Esophagus muscularis mucosa (tissue), 4 donors: ENCODE data around the gene KDM6A. TPM values are rescaled to one million over a fixed set of nuclear protein-coding genes. Genes with fewer than 3 reads are reported as not detected.

Source experiments
- DNase-seq: peaks from one replicate; pipeline ENCODE4 v3.0.0-alpha.2; 2017; ENCODE audit errors: extremely low spot score
- H3K27ac ChIP-seq, 4 donors: fragments of 200-600 bp; sonication (generic); replicated peaks in 1 of 4; 1 replicate in 3 of 4; 2 replicates in 1 of 4; pipeline ENCODE4 v1.5.1; 2016 to 2019; ENCODE audit warnings: mild to moderate bottlenecking in 1 of 4
- H3K27me3 ChIP-seq, 4 donors: fragments of 200-600 bp; sonication (generic); one replicate each; pipeline versions ENCODE4 v1.5.1 to v1.6.0; 2016 to 2019
- H3K36me3 ChIP-seq, 4 donors: fragments of 200-600 bp; sonication (generic); one replicate each; pipeline ENCODE4 v1.5.1; 2016 to 2019
- H3K4me1 ChIP-seq, 4 donors: fragments of 200-600 bp; sonication (generic); one replicate each; pipeline ENCODE4 v1.5.1; 2016 to 2019
- H3K4me3 ChIP-seq, 4 donors: fragments of 200-600 bp; sonication (generic); 1 replicate in 2 of 4; 2 replicates in 2 of 4; pipeline ENCODE4 v1.5.1; 2016 to 2019; ENCODE audit warnings: mild to moderate bottlenecking in 4 of 4, moderate library complexity in 1 of 4
- H3K9me3 ChIP-seq, 4 donors: fragments of 200-600 bp; sonication (generic); 1 replicate in 3 of 4; 2 replicates in 1 of 4; pipeline ENCODE4 v1.5.1; 2016 to 2019
- CTCF ChIP-seq, 3 experiments: fragments of 200-600 bp in 2 of 3; fragments of 450-650 bp in 1 of 3; sonication (generic) in 2 of 3; IDR thresholded peaks; one replicate each; pipeline ENCODE4 v1.5.1; 2017 to 2019; ENCODE audit warnings: antibody characterized with exemption in 3 of 3, mild to moderate bottlenecking in 2 of 3, moderate library complexity in 1 of 3
- EP300 ChIP-seq: sonication (generic); formaldehyde crosslinking; IDR thresholded peaks from one replicate; pipeline ENCODE4 v1.6.1; 2017; ENCODE audit warnings: antibody characterized with exemption
- POLR2A ChIP-seq: fragments of 450-650 bp; IDR thresholded peaks from one replicate; pipeline ENCODE4 v1.6.1; 2017; ENCODE audit warnings: antibody characterized with exemption, moderate library complexity, mild to moderate bottlenecking, low read depth
- POLR2AphosphoS5 ChIP-seq, 2 donors: sonication (generic); formaldehyde crosslinking; IDR thresholded peaks; one replicate each; pipeline ENCODE4 v1.6.1; 2017; ENCODE audit warnings: antibody characterized with exemption in 2 of 2
- WGBS: methylation state at CpG from one replicate; pipeline ENCODE4 v1.1.5; 2018; 5-methylcytosine and 5-hydroxymethylcytosine counted together
- intact Hi-C: fragments of 100-400 bp; cut with DNase I; formaldehyde crosslinking; loops from one replicate; pipeline ENCODE4 v1.15.1; 2023
- total RNA-seq, 4 donors: library from RNA; depleted of rRNA; stranded (reverse); fragments of >200 nt; gene quantifications; one replicate each; pipeline versions ENCODE4 v1.1.0 to v1.2.1, GENCODE V29; 2016

Gene KDM6A
- total RNA-seq, 4 donors from 2014 or later: 14.4 to 24.1 (median 23.2) TPM

- Histone ChIP-seq H3K4me1 (peaks cover 10 to 46% (median 18%) of the 10 kb centered on the region in 4 donors), H3K27ac (no peak overlapping the region), H3K9me3 (peaks cover 0 to 2% (median 0%) of the 10 kb centered on the region in 4 donors), H3K36me3 (no peaks in the 10 kb centered on the region), H3K4me3 (no peak overlapping the region), H3K27me3 (no peaks in the 10 kb centered on the region)
- TF ChIP-seq CTCF (IDR thresholded peaks at IDR 0.05): no peak
- no peak for TF ChIP-seq POLR2A
- TF ChIP-seq EP300: no peak
- TF ChIP-seq POLR2AphosphoS5 (IDR thresholded peaks at IDR 0.05): no peak
- intact Hi-C loops: no loop called here
- DNase-seq: no peak
- WGBS: 89% methylated on average over 4 of the region's 4 CpGs
Measured at GRCh38 chrX:45001048-45001447, 128.1 kb downstream of the KDM6A start.

- DNase-seq: no peak
- intact Hi-C loops: no loop called here
- Histone ChIP-seq H3K27me3 (no peaks in the 10 kb centered on the region), H3K27ac (no peak overlapping the region), H3K4me3 (no peak overlapping the region), H3K4me1 (peaks cover 2 to 26% (median 5%) of the 10 kb centered on the region in 4 donors), H3K36me3 (no peaks in the 10 kb centered on the region), H3K9me3 (peaks cover 0 to 8% (median 0%) of the 10 kb centered on the region in 4 donors)
- WGBS: 84% methylated on average over 4 of the region's 4 CpGs
- TF ChIP-seq POLR2AphosphoS5 (IDR thresholded peaks at IDR 0.05) (no peak), EP300 (no peak), POLR2A (no peak), CTCF (IDR thresholded peaks at IDR 0.05) (no peak)
Measured at GRCh38 chrX:45003085-45003484, 130.1 kb downstream of the KDM6A start.

- Histone ChIP-seq H3K36me3 (no peaks in the 10 kb centered on the region), H3K27ac (no peak overlapping the region), H3K4me3 (no peak overlapping the region), H3K27me3 (no peaks in the 10 kb centered on the region), H3K4me1 (peaks cover 9 to 19% (median 11%) of the 10 kb centered on the region in 4 donors), H3K9me3 (peaks cover 0 to 8% (median 0%) of the 10 kb centered on the region in 4 donors)
- no peak for DNase-seq
- intact Hi-C loops: no loop called here
- over 99% methylated on average over 9 of the region's 13 CpGs for WGBS
- TF ChIP-seq POLR2AphosphoS5 (IDR thresholded peaks at IDR 0.05) (no peak), CTCF (IDR thresholded peaks at IDR 0.05) (no peak), POLR2A (no peak), EP300 (no peak)
Measured at GRCh38 chrX:45006002-45006800, 133.2 kb downstream of the KDM6A start.

- no peak for DNase-seq
- WGBS: 86% methylated on average over 3 of the region's 3 CpGs
- Histone ChIP-seq H3K4me1 (peaks cover 9 to 11% (median 10%) of the 10 kb centered on the region in 4 donors), H3K9me3 (peaks cover 0 to 8% (median 0%) of the 10 kb centered on the region in 4 donors), H3K36me3 (no peaks in the 10 kb centered on the region), H3K4me3 (no peak overlapping the region), H3K27me3 (no peaks in the 10 kb centered on the region), H3K27ac (no peak overlapping the region)
- intact Hi-C loops: no loop called here
- no peak for TF ChIP-seq EP300
- no peak for TF ChIP-seq POLR2AphosphoS5 (IDR thresholded peaks at IDR 0.05)
- TF ChIP-seq POLR2A: no peak
Measured at GRCh38 chrX:45007598-45007997, 134.6 kb downstream of the KDM6A start.

GRCh38 chrX:45009371-45010000, 136.5 kb downstream of the KDM6A start:
- Histone ChIP-seq H3K4me1 (peaks cover 9 to 22% (median 12%) of the 10 kb centered on the region in 4 donors), H3K36me3 (no peaks in the 10 kb centered on the region), H3K27ac (no peak overlapping the region), H3K4me3 (no peak overlapping the region), H3K27me3 (no peaks in the 10 kb centered on the region), H3K9me3 (peaks cover 0 to 8% (median 0%) of the 10 kb centered on the region in 4 donors)
- TF ChIP-seq CTCF (IDR thresholded peaks at IDR 0.05) (no peak), POLR2A (no peak), EP300 (no peak)
- whole genome bisulfite sequencing: 82% methylated on average over 3 of the region's 3 CpGs
- DNase-seq: no peak
- intact Hi-C loops: no loop called here
